VCaP (cell line): ENCODE results near the gene SPOCD1.

Source experiments
- H3K27ac ChIP-seq: fragments of 450-650 bp; 2 replicates; pipeline ENCODE4 v1.5.1; 2017
- CTCF ChIP-seq: fragments of 450-650 bp; conservative IDR thresholded peaks from 2 replicates; pipeline ENCODE4 v1.5.1; 2017; ENCODE audit warnings: mild to moderate bottlenecking, moderate library complexity

The SPOCD1 gene

DNA sequence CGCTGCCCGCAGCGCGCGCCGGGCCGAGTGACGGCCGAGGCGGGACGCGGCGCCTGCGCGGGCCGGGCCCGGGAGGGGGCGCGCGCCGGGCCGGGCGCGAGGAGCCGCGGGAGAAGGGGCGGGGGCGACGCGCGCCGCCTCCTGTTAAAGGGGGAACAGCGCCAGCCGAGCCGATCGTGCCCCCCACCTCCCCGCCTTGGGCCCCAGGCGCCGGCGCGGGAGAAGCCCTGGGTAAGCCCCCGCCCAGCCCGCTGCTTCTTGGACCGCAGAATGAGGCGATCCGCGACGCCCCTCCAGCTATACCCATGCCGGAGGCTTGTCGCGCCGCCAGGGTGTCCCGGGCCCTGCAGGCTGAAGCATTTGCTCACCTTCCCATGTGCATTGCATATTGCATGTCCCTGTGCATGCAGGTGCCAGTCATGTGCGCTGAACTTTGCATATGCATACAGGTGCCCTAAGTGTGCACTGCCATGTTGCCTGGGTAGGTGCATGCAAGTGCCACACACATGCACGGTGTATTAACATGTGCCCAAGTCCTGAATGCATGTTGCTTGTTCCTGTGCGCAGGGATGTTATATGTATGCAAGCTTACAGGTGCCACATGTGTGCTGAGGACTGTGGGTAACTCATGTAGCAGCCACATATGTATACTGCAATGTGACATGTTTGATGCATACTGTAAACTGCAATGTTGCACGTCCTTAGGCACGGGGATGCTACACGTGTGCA, 51.3 kb downstream of the SPOCD1 start, which contains the start of gene ADGRB2:
ADGRB2 (minus strand) TSS at position 29 of the 729 bp plus-strand sequence. CDS start 7,119 bp downstream, outside the sequence.
- TF ChIP-seq CTCF = peak; percentile 37; the same call in 1 of the 2 replicates
- peak within 1 kb of the TSS; percentile 80 for H3K27ac ChIP-seq

GRCh38 chr1:31763671-31764311, 52.0 kb downstream of the SPOCD1 start:
- peak overlapping the region; percentile 80 for H3K27ac ChIP-seq

DNA sequence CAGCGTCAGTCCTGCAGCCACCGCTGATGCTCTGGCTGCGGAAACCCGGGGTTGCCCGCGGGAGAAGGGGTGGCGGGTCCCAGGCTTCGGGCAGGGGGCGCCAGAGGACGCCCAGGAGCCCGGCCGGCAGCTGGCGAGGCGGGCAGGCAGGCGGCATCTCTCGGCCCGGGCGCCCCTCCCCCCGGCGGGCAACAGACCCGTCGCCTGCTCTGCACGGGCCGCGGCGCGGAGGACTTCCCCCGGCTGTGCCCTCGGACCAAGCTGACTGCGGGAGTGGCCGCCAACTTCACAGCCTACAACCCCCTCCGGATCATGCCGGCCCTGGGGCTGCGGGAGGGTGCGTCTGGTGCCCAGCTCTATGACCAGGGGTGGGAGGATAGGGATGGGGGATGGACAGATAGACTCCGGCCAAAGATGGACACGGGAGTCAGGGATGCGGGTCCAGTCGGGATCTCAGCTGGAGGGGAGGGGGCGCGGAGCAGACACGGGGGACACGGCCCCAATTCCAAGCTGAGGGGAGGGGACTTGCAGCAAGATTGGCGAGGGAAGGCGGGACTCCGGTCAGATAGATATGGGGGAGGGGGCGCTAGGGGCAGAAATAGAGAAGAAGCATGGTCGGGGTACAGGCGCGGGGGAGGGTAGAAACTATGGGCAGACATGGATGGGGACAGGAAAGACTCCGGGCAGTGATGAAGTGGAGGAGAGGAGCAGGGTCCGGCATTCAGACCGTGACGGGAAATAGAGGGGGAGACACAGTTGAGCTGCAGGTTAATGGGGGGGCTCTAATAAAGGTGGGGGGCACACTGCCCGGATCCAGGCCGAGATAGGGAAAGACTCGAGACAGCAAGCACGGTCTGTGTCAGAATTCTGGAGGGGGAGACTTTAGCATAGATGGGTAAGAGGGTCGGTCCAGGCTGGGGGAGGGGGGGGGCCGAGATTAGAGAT, 52.8 kb downstream of the SPOCD1 start:
- TF ChIP-seq CTCF = peak; percentile 89
- peak overlapping the region; percentile 80 for H3K27ac ChIP-seq

More at GRCh38 chr1:31763671-31764311, 52.0 kb downstream of the SPOCD1 start:
- TF ChIP-seq CTCF = no peak

GRCh38 chr1:31762323-31762722, 53.5 kb downstream of the SPOCD1 start:
- TF ChIP-seq CTCF = no peak
- peak overlapping the region; percentile 80 for H3K27ac ChIP-seq

GRCh38 chr1:31761883-31762282, 53.9 kb downstream of the SPOCD1 start:
- no peak for TF ChIP-seq CTCF
- H3K27ac ChIP-seq = peak overlapping the region; percentile 87

- peak overlapping the region; percentile 87 for H3K27ac ChIP-seq
- TF ChIP-seq CTCF = no peak
These were observed 55.1 kb downstream of the SPOCD1 start for GRCh38 chr1:31760471-31761470.
